Endothelial cell (in vitro differentiated cells): ENCODE measurements around the gene EPHA3. TPM values are rescaled to one million over a fixed set of nuclear protein-coding genes. Genes with fewer than 3 reads are reported as not detected.

Source experiments
- DNase-seq: peaks from one replicate; pipeline ENCODE4 v3.0.0; 2021; ENCODE audit warnings: low spot score
- H3K27ac Mint-ChIP-seq: one replicate; pipeline ENCODE4 v1.8.0; 2021; ENCODE audit warnings: mixed read lengths, inconsistent platforms; ENCODE audit not compliant: unreplicated experiment
- H3K27me3 Mint-ChIP-seq: one replicate; pipeline ENCODE4 v1.8.0; 2021; ENCODE audit warnings: mild to moderate bottlenecking, moderate library complexity, mixed read lengths, inconsistent platforms; ENCODE audit not compliant: unreplicated experiment
- H3K36me3 Mint-ChIP-seq: one replicate; pipeline ENCODE4 v1.8.0; 2021; ENCODE audit warnings: mild to moderate bottlenecking, low read depth, mixed read lengths, inconsistent platforms; ENCODE audit not compliant: unreplicated experiment
- H3K4me1 Mint-ChIP-seq: one replicate; pipeline ENCODE4 v1.8.0; 2021; ENCODE audit warnings: mild to moderate bottlenecking, mixed read lengths, inconsistent platforms; ENCODE audit not compliant: unreplicated experiment
- H3K4me3 Mint-ChIP-seq: one replicate; pipeline ENCODE4 v1.8.0; 2021; ENCODE audit warnings: mild to moderate bottlenecking, mixed read lengths, inconsistent platforms; ENCODE audit not compliant: unreplicated experiment
- H3K9me3 Mint-ChIP-seq: one replicate; pipeline ENCODE4 v1.8.0; 2021; ENCODE audit warnings: mixed read lengths, inconsistent platforms; ENCODE audit not compliant: unreplicated experiment
- total RNA-seq: library from RNA; stranded (reverse); fragmentation: NEBNext Ultra II Directional; extraction: Animal tissue kit (Norgen Biotek cat#: 25700); gene quantifications from one replicate; pipeline ENCODE4 v1.2.1, GENCODE V29; 2021; ENCODE audit not compliant: unreplicated experiment
- TF ChIP-seq, protein P1 (sequence below): fragments of 200-600 bp; sonication (generic); IDR thresholded peaks from one replicate; pipeline ENCODE4 v1.5.0; 2021; ENCODE audit warnings: antibody characterized with exemption; ENCODE audit not compliant: unreplicated experiment

The EPHA3 gene
- total RNA-seq, 1 donor from 2014 or later: not detected

DNA sequence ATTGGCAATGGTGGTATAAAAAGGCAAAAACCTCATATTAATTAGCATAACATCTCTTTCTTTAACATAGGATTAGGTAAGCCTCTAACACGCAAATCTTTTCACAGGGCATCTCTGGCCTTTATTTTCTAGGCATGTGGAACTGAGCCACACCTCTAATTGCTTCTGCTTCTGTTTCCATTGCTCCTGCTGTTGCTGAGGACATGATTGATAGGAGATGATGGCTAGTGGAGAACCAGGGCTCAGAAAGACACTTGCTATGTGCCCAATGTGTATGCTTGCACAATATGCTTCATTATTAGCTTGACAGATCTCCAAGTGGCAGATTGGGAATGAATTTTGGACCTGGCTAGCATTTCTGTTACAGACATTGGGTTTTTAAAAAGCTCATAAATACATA, 114.5 kb downstream of the EPHA3 start:
- no peak for DNase-seq
- no peaks in the 10 kb centered on the region for H3K36me3 Mint-ChIP-seq
- no peak overlapping the region for H3K27ac Mint-ChIP-seq
- peaks cover 2% of the 10 kb centered on the region for H3K27me3 Mint-ChIP-seq
- H3K9me3 Mint-ChIP-seq: no peaks in the 10 kb centered on the region
- H3K4me3 Mint-ChIP-seq: no peak overlapping the region
- TF ChIP-seq, protein P1, sequence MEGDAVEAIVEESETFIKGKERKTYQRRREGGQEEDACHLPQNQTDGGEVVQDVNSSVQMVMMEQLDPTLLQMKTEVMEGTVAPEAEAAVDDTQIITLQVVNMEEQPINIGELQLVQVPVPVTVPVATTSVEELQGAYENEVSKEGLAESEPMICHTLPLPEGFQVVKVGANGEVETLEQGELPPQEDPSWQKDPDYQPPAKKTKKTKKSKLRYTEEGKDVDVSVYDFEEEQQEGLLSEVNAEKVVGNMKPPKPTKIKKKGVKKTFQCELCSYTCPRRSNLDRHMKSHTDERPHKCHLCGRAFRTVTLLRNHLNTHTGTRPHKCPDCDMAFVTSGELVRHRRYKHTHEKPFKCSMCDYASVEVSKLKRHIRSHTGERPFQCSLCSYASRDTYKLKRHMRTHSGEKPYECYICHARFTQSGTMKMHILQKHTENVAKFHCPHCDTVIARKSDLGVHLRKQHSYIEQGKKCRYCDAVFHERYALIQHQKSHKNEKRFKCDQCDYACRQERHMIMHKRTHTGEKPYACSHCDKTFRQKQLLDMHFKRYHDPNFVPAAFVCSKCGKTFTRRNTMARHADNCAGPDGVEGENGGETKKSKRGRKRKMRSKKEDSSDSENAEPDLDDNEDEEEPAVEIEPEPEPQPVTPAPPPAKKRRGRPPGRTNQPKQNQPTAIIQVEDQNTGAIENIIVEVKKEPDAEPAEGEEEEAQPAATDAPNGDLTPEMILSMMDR: no peak
- no peaks in the 10 kb centered on the region for H3K4me1 Mint-ChIP-seq

DNA sequence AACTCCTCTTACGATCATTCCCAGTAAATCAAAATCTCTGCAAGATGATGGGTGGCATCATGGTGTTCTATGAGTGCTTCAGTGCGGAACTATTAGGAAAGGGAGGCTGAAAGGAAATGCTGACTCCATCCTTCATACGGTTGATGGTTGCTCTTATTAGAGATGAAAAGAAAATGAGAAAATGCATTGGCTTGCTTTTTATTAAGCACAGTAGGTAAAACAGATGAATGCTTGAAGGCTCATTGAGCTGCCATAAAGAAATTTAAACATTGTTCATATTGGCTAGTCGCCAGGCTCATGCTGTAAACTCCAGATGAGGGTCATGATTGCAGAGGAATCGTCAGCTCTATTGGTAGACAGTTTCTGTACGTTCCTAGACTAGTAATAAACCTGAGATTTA, 115.8 kb downstream of the EPHA3 start:
- Mint-ChIP-seq H3K4me3 (no peak overlapping the region), H3K27ac (no peak overlapping the region), H3K4me1 (no peaks in the 10 kb centered on the region), H3K36me3 (no peaks in the 10 kb centered on the region), H3K27me3 (peaks cover 2% of the 10 kb centered on the region), H3K9me3 (no peaks in the 10 kb centered on the region)
- no peak for DNase-seq
- TF ChIP-seq, protein P1: no peak

DNA sequence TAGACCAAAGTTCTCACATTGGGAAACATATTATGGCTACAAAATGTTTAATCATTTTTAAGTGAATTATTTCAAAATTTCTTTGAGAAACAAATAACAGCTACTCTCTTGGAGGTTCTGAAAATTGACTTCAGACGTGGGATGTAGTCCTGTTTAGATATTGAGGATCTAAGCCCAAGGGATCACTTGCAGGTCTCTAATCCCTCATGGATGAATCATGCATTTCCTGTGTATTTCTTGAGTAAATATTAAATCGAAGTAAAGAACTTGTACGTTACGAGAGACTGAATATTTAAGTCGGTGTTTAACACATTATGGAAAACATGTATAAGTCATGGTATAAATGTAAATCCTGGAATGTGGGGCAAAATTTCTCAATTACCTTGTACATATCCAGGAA, 119.8 kb downstream of the EPHA3 start:
- Mint-ChIP-seq H3K4me1 (no peaks in the 10 kb centered on the region), H3K9me3 (no peaks in the 10 kb centered on the region), H3K27me3 (no peaks in the 10 kb centered on the region), H3K4me3 (no peak overlapping the region), H3K27ac (no peak overlapping the region), H3K36me3 (no peaks in the 10 kb centered on the region)
- TF ChIP-seq, protein P1: no peak
- DNase-seq: no peak

DNA sequence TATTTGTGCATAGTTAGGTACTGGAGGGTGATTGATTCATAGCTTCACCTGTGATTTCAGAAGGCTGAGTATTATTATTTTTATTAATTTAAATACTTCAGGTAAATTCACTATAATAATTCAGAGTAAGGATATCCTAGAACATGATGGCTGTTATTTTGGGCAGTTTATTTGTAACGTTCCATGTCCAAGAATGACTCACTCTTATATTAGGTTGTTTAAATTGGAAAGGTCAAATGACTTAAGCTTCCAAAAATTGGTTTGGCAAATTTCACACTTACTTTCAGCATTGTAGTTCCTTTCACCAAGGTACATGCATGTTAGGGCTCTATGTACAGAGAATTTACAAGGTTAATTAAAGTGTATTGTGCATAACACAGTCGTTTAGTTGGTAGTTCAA, 120.2 kb downstream of the EPHA3 start:
- Mint-ChIP-seq H3K4me1 (no peaks in the 10 kb centered on the region), H3K27me3 (no peaks in the 10 kb centered on the region), H3K36me3 (no peaks in the 10 kb centered on the region), H3K27ac (no peak overlapping the region), H3K9me3 (no peaks in the 10 kb centered on the region), H3K4me3 (no peak overlapping the region)
- TF ChIP-seq, protein P1: no peak
- DNase-seq: no peak

DNA sequence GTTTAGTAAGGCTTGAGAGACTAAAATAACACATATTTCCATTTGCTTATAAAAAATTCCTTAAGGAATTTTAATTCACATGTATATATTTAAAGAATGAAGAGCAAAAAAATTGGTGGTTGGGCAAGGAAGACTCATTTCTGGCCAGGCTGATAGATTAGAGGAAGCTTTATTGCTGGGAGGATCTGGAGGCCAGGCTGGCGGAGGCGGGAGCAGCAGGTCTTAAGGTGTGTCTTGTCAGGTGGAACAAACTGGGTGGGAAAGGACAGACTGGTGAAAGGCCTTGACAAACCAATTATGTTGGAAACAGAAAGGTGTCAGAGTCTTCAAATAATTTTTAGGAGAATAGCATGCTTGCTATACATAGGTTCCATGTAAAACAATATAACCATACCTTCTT, 124.7 kb downstream of the EPHA3 start:
- H3K27ac Mint-ChIP-seq: no peak overlapping the region
- H3K4me1 Mint-ChIP-seq: no peaks in the 10 kb centered on the region
- no peaks in the 10 kb centered on the region for H3K9me3 Mint-ChIP-seq
- TF ChIP-seq, protein P1: no peak
- no peaks in the 10 kb centered on the region for H3K36me3 Mint-ChIP-seq
- H3K27me3 Mint-ChIP-seq: no peaks in the 10 kb centered on the region
- no peak for DNase-seq
- no peak overlapping the region for H3K4me3 Mint-ChIP-seq
